ENCODE measurements around the gene AXIN1.
"Not testable (repeated sequence)": the region's sequence is repeated elsewhere in the genome, so short reads cannot be mapped to it uniquely, and the experiment has no call there.

AXIN1 gene

GRCh38 chr16:354291-354881, 1.9 kb upstream of the AXIN1 start:
- no peak for DNase-seq (ENCODE audit: low spot score)

- DNase-seq (ENCODE audit: low spot score), result no peak
Measured at GRCh38 chr16:353404-354290, 1.1 kb upstream of the AXIN1 start.

- peak; percentile 67 for DNase-seq (ENCODE audit: low spot score)
Measured at GRCh38 chr16:351804-352520, 561 bp downstream of the AXIN1 start.

GRCh38 chr16:350203-350602, 2.3 kb downstream of the AXIN1 start:
- DNase-seq (ENCODE audit: low spot score), result no peak

GRCh38 chr16:349211-349610, 3.3 kb downstream of the AXIN1 start:
- no peak for DNase-seq (ENCODE audit: low spot score)

GRCh38 chr16:348495-348894, 4.0 kb downstream of the AXIN1 start:
- DNase-seq (ENCODE audit: low spot score), result not testable (repeated sequence)

- no peak for DNase-seq (ENCODE audit: low spot score)
Measured at GRCh38 chr16:347203-347602, 5.3 kb downstream of the AXIN1 start.

GRCh38 chr16:346587-346986, 5.9 kb downstream of the AXIN1 start:
- DNase-seq (ENCODE audit: low spot score), result no peak

GRCh38 chr16:345772-346171, 6.8 kb downstream of the AXIN1 start:
- DNase-seq (ENCODE audit: low spot score), result no peak

GRCh38 chr16:342455-343213, 9.9 kb downstream of the AXIN1 start:
- no peak for DNase-seq (ENCODE audit: low spot score)

GRCh38 chr16:341974-342336, 10.6 kb downstream of the AXIN1 start:
- not testable (repeated sequence) for DNase-seq (ENCODE audit: low spot score)

GRCh38 chr16:341095-341973, 11.2 kb downstream of the AXIN1 start:
- DNase-seq (ENCODE audit: low spot score), result not testable (repeated sequence)

GRCh38 chr16:340370-341091, 12.0 kb downstream of the AXIN1 start:
- DNase-seq (ENCODE audit: low spot score), result no peak

- no peak for DNase-seq (ENCODE audit: low spot score)
Measured at GRCh38 chr16:339680-340079, 12.8 kb downstream of the AXIN1 start.

- DNase-seq (ENCODE audit: low spot score), result no peak
Measured at GRCh38 chr16:337975-338575, 14.4 kb downstream of the AXIN1 start.

GRCh38 chr16:337437-337836, 15.1 kb downstream of the AXIN1 start:
- no peak for DNase-seq (ENCODE audit: low spot score)

- no peak for DNase-seq (ENCODE audit: low spot score)
Measured at GRCh38 chr16:336269-336668, 16.3 kb downstream of the AXIN1 start.

- not testable (repeated sequence) for DNase-seq (ENCODE audit: low spot score)
Measured at GRCh38 chr16:334861-335632, 17.5 kb downstream of the AXIN1 start.

- DNase-seq (ENCODE audit: low spot score), result not testable (repeated sequence)
Measured at GRCh38 chr16:334164-334832, 18.2 kb downstream of the AXIN1 start.

Data from GM03348 (cell line).